ENCODE results near the gene NHLRC4.

GRCh38 chr16:591892-592517 lies 25.2 kb downstream of the NHLRC4 start:
- TF ChIP-seq, protein P1, sequence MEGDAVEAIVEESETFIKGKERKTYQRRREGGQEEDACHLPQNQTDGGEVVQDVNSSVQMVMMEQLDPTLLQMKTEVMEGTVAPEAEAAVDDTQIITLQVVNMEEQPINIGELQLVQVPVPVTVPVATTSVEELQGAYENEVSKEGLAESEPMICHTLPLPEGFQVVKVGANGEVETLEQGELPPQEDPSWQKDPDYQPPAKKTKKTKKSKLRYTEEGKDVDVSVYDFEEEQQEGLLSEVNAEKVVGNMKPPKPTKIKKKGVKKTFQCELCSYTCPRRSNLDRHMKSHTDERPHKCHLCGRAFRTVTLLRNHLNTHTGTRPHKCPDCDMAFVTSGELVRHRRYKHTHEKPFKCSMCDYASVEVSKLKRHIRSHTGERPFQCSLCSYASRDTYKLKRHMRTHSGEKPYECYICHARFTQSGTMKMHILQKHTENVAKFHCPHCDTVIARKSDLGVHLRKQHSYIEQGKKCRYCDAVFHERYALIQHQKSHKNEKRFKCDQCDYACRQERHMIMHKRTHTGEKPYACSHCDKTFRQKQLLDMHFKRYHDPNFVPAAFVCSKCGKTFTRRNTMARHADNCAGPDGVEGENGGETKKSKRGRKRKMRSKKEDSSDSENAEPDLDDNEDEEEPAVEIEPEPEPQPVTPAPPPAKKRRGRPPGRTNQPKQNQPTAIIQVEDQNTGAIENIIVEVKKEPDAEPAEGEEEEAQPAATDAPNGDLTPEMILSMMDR (IDR thresholded peaks at IDR 0.05), result no peak
- no peak for TF ChIP-seq POLR2A (IDR thresholded peaks at IDR 0.05)
